GM19043 (cell line): ENCODE data around the gene TBC1D3E.
"Not testable (repeated sequence)": the region's sequence is repeated elsewhere in the genome, so short reads cannot be mapped to it uniquely, and the experiment has no call there.

Experiments used
- ATAC-seq: cut with Tn5 transposase; IDR thresholded peaks from one replicate; pipeline ENCODE4 v1.9.1; 2021; ENCODE audit warnings: low read depth; ENCODE audit not compliant: unreplicated experiment

TBC1D3E gene

GRCh38 chr17:38127651-38128050 is at the start of gene TBC1D3E:
TBC1D3E (plus strand) TSS chr17:38127951; CDS start chr17:38129496, 1,545 bp downstream.
- not testable (repeated sequence) for ATAC-seq

DNA sequence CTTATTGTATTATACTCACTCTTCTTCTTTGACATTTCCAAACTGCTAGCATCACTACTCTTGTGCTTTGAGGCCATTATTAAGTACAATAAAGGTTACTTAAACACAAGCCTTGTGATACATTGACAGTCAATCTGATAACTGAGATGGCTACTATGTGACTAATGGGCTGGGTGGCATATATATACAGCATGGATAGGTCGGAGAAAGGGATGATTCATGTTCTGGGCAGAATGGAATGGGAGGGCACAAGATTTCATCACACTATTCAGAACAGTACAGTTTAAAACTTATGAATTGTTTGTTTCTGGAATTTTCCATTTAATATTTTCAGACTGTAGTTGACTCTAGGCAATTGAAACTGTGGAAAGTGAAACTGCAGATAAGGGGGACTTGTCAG is 40.4 kb upstream of the TBC1D3E start:
- ATAC-seq, result not testable (repeated sequence)

DNA sequence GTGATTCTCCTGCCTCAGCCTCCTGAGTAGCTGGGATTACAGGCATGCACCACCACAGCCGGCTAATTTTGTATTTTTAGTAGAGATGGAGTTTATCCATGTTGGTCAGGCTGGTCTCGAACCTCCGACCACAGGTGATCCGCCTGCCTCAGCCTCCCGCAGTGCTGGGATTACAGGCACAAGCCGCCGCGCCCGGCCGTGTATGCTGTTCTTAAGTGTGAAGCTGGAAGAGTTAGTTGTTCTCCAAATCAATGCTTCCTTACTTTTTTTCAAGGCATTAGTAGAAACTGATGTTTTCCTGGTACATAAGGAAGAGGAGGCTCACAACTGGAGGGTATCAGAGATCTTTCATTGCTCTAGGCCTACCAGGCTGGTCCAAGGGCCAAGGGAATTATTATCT is 39.6 kb upstream of the TBC1D3E start:
- ATAC-seq, result not testable (repeated sequence)

- ATAC-seq, result not testable (repeated sequence)
Observed at GRCh38 chr17:38094059-38094694, 33.6 kb upstream of the TBC1D3E start.

DNA sequence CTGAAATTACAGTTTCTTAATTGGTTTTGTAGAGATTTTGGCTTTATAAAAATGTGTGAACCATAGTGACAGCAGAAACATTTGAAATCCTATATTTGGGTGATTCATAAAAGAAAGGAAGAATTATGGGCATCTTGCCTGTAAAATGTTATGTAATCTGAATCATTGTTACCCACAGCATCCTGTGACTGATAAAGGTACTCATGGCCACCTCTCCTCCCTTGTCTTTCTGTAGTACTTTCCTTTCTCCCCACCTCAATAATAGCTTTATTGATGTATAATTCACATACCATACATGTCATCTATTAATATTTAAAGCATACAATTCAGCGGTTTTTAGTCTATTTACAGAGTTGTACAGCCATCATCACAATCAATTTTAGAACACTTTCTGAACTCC is 28.5 kb upstream of the TBC1D3E start:
- not testable (repeated sequence) for ATAC-seq

DNA sequence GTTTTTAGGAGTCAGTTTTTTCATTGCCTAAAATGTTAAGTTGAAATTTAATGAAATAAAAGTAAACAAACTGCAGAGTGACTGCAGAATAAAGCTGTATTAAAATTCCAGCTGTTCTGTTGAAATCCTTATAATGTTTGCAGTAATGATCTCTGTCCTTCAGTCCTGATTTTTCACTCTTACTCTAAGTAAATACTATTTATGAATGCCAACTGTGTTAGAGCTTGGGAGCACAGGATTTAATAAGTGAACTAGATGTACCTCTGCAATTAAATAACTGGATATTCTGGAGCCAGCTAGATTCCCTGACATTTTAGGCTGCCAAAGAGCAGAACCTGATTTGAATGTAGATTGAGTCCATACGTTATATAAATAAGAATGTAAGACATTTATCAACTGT is 7.9 kb upstream of the TBC1D3E start:
- not testable (repeated sequence) for ATAC-seq

DNA sequence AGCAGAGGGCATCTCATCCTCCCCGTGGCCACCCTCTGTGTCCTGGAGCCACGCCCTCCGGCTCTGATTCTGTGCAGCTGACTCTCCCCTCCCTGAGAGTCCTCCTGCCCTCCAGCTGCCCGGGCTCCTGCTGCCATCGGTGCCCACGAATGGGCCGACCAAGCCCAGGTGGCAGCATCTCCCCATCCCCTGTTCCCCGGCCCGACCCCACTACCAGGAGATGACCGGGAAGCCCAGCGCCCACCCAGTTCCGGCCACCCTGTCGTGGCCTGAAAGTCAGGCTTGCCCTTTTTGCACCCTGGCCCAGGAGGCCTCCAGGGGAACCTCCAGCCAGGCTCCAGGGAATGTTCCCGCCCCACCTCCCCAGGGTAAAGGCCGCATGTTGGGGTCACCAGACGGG is 7.1 kb downstream of the TBC1D3E start:
- not testable (repeated sequence) for ATAC-seq
